DOHH2 (cell line): ENCODE results near the gene INTU.

Experiments
- H3F3A ChIP-seq: fragments of 200-600 bp; sonication (generic), shearing (Covaris generic); 2 replicates; pipeline ENCODE4 v1.6.0; 2016; ENCODE audit warnings: antibody characterized with exemption, mild to moderate bottlenecking; ENCODE audit not compliant: control insufficient read depth, insufficient read depth
- H3K27ac ChIP-seq: fragments of 200-600 bp; sonication (generic); 2 replicates; pipeline ENCODE4 v1.5.1; 2014; ENCODE audit warnings: low read depth, mild to moderate bottlenecking, low read length, moderate library complexity
- H3K27me3 ChIP-seq: fragments of 200-600 bp; sonication (generic); 2 replicates; pipeline ENCODE4 v1.6.1; 2014; ENCODE audit warnings: mild to moderate bottlenecking, low read length, mixed read lengths; ENCODE audit not compliant: control insufficient read depth
- H3K36me3 ChIP-seq: fragments of 200-600 bp; sonication (generic); 2 replicates; pipeline ENCODE4 v1.6.1; 2014; ENCODE audit warnings: mild to moderate bottlenecking, low read length, moderate library complexity, mixed read lengths; ENCODE audit not compliant: control insufficient read depth
- H3K4me1 ChIP-seq: fragments of 200-600 bp; sonication (generic); 2 replicates; pipeline ENCODE4 v1.6.1; 2014; ENCODE audit warnings: mild to moderate bottlenecking, low read length, mixed read lengths; ENCODE audit not compliant: control insufficient read depth
- H3K4me2 ChIP-seq: fragments of 200-600 bp; sonication (generic); 2 replicates; pipeline ENCODE4 v1.6.0; 2014; ENCODE audit warnings: mild to moderate bottlenecking, low read length, moderate library complexity
- H3K4me3 ChIP-seq: fragments of 200-600 bp; sonication (generic); 2 replicates; pipeline ENCODE4 v1.5.1; 2014; ENCODE audit warnings: mild to moderate bottlenecking, low read length, mixed read lengths
- H3K79me2 ChIP-seq: fragments of 200-600 bp; sonication (generic); 2 replicates; pipeline ENCODE4 v1.6.1; 2014; ENCODE audit warnings: mild to moderate bottlenecking, low read length, mixed read lengths; ENCODE audit not compliant: control insufficient read depth
- H3K9me2 ChIP-seq: fragments of 200-600 bp; sonication (generic); replicated peaks from 2 replicates; pipeline ENCODE4 v1.6.1; 2014; ENCODE audit warnings: mild to moderate bottlenecking, low read length, mixed read lengths; ENCODE audit not compliant: control insufficient read depth
- H3K9me3 ChIP-seq: fragments of 200-600 bp; sonication (generic); 2 replicates; pipeline ENCODE4 v1.6.1; 2014; ENCODE audit warnings: antibody characterized with exemption, low read length, mixed read lengths; ENCODE audit not compliant: control insufficient read depth, insufficient read depth
- H4K20me1 ChIP-seq: fragments of 200-600 bp; sonication (generic); 2 replicates; pipeline ENCODE4 v1.6.0; 2014; ENCODE audit warnings: low read depth, mild to moderate bottlenecking, antibody characterized with exemption, low read length, moderate library complexity; ENCODE audit not compliant: control insufficient read depth, insufficient read depth
- EZH2phosphoT487 ChIP-seq: fragments of 200-600 bp; sonication (generic); IDR thresholded peaks from 2 replicates; pipeline ENCODE4 v1.6.1; 2017; ENCODE audit warnings: borderline replicate concordance, mild to moderate bottlenecking, antibody characterized with exemption, low read length, moderate library complexity, mixed read lengths
- TF ChIP-seq, protein P1 (sequence below): fragments of 200-600 bp; sonication (generic); IDR thresholded peaks from one replicate; pipeline ENCODE4 v1.5.1; 2014; ENCODE audit warnings: antibody characterized with exemption, mild to moderate bottlenecking, low read depth, low read length; ENCODE audit not compliant: poor library complexity, severe bottlenecking

Gene INTU

DNA sequence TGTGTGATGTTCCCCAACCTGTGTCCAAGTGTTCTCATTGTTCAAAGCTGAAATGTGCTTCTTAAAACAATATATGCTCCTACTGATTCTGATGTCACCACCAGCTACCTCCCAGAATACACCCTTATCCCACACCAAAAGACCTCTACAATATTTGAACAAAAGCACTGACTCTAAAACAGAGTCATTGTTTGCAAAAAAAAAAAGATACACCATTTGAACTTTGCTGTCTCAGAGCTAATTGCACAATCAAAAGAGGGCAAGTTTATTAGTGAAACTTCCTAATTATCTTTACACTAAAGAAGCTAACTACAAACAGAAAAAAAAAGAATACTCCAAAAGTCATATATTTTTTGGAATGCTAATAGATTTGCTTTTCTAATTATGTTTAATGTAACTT lies 34.1 kb upstream of the INTU start:
- no peaks in the 10 kb centered on the region for H3K9me2 ChIP-seq
- no peak for TF ChIP-seq EZH2phosphoT487
- TF ChIP-seq, protein P1, sequence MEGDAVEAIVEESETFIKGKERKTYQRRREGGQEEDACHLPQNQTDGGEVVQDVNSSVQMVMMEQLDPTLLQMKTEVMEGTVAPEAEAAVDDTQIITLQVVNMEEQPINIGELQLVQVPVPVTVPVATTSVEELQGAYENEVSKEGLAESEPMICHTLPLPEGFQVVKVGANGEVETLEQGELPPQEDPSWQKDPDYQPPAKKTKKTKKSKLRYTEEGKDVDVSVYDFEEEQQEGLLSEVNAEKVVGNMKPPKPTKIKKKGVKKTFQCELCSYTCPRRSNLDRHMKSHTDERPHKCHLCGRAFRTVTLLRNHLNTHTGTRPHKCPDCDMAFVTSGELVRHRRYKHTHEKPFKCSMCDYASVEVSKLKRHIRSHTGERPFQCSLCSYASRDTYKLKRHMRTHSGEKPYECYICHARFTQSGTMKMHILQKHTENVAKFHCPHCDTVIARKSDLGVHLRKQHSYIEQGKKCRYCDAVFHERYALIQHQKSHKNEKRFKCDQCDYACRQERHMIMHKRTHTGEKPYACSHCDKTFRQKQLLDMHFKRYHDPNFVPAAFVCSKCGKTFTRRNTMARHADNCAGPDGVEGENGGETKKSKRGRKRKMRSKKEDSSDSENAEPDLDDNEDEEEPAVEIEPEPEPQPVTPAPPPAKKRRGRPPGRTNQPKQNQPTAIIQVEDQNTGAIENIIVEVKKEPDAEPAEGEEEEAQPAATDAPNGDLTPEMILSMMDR, result no peak
- H3K27me3 ChIP-seq, result 0 out of 2 replicates have a peak, but pooled peaks cover 4% of the 10 kb centered on the region
- H3K79me2 ChIP-seq, result no peaks in the 10 kb centered on the region
- no peak overlapping the region for H3K4me2 ChIP-seq
- H3K4me3 ChIP-seq, result no peak overlapping the region
- no peaks in the 10 kb centered on the region for H3K36me3 ChIP-seq
- H3K4me1 ChIP-seq, result no peaks in the 10 kb centered on the region
- H3K9me3 ChIP-seq, result no peaks in the 10 kb centered on the region
- no peak overlapping the region for H3K27ac ChIP-seq
- no peaks in the 10 kb centered on the region for H4K20me1 ChIP-seq
- no peaks in the 10 kb centered on the region for H3F3A ChIP-seq

DNA sequence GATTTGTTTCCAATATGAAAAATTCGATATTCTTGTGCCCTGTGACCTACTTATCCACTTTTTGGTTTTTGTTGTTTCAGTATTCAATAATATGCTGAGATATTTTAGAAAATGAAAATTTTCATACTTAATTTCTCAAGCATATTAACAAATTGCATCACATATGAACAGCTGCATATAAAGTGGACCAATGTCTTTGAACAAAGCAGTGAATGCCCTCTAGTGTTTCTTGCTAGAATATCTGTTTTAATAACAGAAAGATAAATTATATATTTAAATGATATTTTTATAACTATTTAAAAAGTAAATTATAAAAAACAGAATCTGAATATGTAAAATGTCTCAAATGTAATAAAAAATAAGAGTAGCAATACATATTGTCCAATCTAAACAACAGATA lies 31.7 kb upstream of the INTU start:
- Histone ChIP-seq H4K20me1 (no peaks in the 10 kb centered on the region), H3K9me3 (no peaks in the 10 kb centered on the region), H3K79me2 (no peaks in the 10 kb centered on the region), H3K27ac (no peak overlapping the region), H3F3A (no peaks in the 10 kb centered on the region), H3K9me2 (no peaks in the 10 kb centered on the region), H3K4me2 (no peak overlapping the region), H3K27me3 (peaks cover 4% of the 10 kb centered on the region; the same call in 1 of the 2 replicates), H3K4me1 (no peaks in the 10 kb centered on the region), H3K4me3 (no peak overlapping the region), H3K36me3 (no peaks in the 10 kb centered on the region)
- TF ChIP-seq EZH2phosphoT487, result no peak
- TF ChIP-seq, protein P1, result no peak

DNA sequence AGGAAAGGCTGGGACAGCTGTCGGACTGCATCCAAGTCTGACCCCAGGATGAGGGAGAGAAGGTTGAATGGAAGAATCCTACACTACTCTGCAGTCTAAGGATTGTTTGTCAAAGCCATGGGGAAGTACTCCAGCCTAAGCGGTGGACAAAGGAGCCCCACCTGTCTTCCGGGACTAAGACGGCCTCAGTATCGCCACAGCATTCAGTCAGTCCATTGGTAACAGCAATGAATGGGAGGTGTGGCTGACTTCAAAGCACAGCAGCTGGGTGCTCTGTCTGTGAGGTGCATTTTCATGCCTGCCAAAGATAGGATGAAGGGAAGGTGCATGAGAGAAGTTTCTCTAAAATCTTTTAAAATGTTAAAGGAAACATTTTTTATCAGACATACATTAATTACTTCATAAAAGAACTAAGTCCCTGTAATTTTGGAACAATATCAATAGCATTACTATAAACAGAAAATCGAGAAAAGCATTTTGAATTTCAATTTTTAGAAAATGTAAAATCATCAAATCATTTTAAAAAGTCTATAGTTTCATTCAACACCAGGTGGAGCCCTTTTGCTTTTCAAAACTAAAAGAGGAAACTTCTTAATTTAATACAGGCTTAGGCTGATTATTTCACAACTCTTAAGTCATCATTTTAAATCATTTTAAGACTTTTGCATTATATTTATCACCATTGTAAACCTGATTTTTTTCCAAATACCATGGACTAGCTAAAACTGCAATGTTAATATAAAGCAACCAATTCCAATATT lies 27.6 kb upstream of the INTU start:
- H3K79me2 ChIP-seq, result no peaks in the 10 kb centered on the region
- H3K4me3 ChIP-seq, result no peak overlapping the region
- H3F3A ChIP-seq, result no peaks in the 10 kb centered on the region
- no peaks in the 10 kb centered on the region for H3K9me2 ChIP-seq
- H3K4me1 ChIP-seq, result no peaks in the 10 kb centered on the region
- TF ChIP-seq, protein P1, result peak; percentile 44
- no peak for TF ChIP-seq EZH2phosphoT487
- no peak overlapping the region for H3K27ac ChIP-seq
- no peaks in the 10 kb centered on the region for H3K9me3 ChIP-seq
- no peaks in the 10 kb centered on the region for H3K36me3 ChIP-seq
- no peaks in the 10 kb centered on the region for H4K20me1 ChIP-seq
- H3K4me2 ChIP-seq, result no peak overlapping the region
- peaks cover 2% of the 10 kb centered on the region for H3K27me3 ChIP-seq
